Fibroblast of peridontal ligament (primary cell): ENCODE measurements around the gene RPL13A.

Source experiments
- DNase-seq: peaks from one replicate; pipeline ENCODE4 v3.0.0-alpha.2; 2010; ENCODE audit errors: extremely low read depth

Gene RPL13A

DNA sequence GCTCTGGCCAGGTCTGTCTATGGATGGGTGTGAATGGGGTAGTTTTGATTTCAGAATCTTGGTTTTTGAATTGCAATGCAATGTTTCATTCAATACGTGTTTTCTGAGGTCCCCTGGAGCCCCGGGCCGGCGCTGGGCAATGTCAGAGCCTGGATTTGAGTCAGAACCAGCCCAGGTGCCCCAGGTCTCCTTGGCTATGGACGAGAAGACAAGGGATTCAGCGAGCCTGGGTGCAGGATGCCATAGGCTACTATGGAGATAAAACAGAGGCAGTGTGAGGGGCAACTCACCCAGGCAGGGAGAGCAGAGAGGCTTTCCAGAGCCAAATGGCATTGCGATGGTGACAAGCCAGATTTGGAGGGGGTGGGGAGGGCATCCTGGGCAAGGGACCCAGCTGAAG lies 1.2 kb upstream of the RPL13A start:
- DNase-seq: no peak

DNA sequence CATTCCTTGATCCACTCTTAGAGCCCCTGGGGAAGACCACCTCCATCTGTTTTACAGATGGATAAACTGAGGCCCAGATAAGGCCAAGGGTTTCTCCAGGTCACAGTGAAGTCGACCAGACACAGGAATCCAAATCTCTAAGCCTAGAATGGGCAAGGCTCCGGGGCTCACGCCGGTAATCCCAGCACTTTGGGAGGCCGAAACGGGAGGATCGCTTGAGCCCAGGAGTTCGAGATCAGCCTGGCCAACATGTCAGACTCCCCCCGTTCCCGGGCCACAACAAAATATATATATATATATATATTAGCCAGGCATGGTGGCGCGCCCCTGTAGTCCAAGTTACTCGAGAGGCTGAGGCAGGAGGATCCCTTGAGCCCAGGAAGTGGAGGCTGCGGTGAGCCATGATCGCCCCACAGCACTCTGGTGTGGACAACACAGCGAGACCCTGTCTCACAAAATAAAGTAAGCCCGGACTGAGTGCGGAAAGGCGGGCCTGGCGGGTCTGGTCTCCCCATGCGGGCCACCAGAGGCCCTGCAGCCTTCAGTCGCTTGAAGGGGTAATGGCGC lies 615 bp upstream of the RPL13A start:
- DNase-seq: no peak

DNA sequence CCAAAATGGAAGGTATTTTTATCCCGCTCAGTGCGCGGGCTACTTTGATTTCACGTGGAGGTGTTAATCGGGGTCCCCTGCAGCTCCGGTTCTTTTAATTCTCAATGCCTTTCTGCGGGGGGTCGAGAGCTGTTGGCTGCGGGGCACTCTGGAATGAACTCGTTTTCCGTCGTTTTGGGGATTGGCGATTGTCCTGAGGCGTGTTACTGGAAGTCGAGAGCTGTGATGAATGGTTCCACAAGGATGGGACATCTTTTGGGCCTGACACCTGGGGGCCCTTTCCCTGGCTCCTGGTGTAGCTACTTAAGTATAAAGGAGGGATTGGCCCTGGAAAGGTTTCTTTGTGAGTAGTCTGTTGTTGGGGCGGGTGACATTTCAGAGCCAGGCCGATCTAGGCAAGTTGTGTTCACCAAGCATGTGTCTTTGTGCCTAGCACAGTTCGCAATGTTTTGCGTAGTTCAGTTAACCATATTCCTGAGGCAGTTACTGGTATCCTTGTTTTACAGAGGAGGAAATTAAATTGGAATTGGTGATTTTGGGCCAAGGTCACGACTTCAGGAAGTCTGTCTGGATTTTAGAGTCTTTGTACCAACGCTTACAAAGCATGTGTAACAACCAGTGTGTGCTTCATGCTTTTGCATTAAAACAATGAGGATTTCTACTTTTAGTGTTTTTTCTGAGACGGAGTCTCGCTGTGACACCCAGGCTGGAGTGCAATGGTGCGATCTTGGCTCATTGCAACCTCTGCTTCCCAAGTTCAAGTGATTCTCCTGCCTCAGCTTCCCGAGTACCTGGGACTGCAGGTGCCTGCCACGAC lies 846 bp downstream of the RPL13A start:
- no peak for DNase-seq

DNA sequence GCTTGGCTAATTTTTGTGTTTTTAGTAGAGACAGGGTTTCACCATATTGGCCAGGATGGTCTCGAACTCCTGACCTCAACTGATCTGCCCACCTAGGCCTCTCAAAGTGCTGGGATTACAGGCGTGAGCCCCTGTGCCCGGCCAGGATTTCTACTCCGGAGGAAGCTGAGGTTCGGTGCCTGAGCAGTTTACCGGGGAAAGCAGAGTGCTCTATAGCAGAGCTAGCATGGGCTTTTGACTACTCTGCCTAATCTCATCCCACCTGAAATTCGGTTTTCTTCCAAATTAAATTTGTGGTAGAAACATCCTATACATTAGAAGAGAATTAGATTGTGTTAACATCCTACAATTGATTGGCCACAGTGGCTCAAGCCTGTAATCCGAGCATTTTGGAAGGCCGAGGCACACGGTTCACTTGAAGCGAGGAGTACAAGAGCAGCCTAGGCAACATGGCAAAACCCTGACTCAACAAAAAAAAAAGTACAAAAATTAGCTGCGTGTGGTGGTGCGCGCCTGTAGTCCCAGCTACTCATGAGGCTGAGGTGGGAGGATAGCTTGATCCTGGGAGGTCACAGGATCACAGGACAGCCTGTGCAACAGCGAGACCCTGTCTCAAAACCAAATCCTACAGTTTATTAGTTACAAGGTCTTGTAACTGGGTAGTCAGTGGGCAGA lies 1.6 kb downstream of the RPL13A start:
- DNase-seq: peak; percentile 33

DNA sequence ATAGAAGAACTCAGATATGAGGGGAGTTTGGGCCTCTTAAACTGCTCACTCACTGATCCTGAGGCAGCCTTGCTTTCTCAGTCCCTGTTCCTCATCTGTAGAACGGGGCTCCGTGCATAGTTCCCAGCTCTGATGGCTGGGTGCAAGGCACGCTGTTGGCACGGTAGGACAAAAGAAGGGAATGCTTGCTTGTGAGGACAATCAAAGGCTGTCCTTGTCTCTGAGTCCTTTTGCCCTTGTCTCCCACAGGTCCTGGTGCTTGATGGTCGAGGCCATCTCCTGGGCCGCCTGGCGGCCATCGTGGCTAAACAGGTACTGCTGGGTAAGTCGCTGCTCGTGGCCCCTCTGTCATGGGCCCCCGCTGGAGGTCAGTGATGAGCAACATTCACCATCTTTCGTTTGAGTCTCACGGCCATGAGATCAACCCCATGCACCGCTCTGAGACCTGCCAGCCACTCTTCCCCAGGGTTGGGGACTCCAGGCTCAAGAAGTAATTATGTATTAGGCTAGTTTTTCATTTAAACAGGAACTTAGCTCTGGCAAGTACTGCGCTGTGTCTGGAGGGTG lies 2.3 kb downstream of the RPL13A start:
- DNase-seq: no peak

DNA sequence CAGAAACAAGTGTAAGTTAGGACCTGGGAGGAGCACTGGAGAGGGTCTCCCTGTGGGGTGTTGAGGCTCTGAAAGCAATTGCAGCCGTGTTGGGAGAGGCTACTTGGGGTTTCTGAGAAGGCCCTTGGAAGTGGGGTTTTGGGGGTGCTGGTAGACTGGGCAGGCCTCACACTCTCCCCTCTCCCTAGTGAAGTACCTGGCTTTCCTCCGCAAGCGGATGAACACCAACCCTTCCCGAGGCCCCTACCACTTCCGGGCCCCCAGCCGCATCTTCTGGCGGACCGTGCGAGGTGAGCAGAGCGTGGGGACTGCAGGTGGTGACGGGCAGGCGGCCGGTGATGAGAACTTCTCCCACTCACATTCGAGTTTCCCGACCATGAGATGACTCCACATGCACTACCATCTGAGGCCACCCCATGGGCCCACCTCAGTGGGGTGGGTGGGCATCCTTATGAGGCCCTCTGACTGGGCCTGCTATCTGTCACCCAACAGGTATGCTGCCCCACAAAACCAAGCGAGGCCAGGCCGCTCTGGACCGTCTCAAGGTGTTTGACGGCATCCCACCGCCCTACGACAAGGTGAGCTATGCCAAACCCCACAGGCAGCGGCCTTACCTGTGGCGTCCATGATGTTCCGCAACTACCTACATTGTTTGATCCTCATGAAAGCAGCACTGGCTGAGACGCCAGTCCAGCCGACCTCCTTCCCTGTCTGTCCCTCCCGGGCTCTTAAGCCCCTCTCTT lies 3.0 kb downstream of the RPL13A start:
- DNase-seq: no peak

DNA sequence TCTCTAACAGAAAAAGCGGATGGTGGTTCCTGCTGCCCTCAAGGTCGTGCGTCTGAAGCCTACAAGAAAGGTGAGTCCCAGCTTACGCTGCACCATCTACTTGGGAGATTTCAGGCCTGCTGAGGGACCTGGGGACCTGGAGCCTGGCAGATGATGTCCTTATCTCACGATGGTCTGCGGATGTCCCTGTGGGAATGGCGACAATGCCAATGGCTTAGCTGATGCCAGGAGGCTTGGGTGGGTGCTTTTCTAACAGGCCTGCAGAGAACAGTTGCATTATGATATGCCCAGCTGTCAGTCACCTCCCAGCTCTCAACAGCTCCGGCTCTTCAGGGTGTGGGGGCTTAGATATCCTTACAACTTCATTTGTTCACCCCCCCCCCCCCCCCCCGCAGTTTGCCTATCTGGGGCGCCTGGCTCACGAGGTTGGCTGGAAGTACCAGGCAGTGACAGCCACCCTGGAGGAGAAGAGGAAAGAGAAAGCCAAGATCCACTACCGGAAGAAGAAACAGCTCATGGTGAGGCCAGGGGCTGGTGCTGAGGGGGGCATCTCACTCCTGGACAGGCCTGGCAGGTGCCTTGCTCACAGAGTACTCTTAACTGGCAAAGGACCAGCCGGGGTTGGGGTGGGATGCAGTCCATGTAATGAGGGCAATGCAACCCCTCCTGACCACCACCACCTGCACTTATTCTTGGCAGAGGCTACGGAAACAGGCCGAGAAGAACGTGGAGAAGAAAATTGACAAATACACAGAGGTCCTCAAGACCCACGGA lies 3.8 kb downstream of the RPL13A start:
- no peak for DNase-seq

DNA sequence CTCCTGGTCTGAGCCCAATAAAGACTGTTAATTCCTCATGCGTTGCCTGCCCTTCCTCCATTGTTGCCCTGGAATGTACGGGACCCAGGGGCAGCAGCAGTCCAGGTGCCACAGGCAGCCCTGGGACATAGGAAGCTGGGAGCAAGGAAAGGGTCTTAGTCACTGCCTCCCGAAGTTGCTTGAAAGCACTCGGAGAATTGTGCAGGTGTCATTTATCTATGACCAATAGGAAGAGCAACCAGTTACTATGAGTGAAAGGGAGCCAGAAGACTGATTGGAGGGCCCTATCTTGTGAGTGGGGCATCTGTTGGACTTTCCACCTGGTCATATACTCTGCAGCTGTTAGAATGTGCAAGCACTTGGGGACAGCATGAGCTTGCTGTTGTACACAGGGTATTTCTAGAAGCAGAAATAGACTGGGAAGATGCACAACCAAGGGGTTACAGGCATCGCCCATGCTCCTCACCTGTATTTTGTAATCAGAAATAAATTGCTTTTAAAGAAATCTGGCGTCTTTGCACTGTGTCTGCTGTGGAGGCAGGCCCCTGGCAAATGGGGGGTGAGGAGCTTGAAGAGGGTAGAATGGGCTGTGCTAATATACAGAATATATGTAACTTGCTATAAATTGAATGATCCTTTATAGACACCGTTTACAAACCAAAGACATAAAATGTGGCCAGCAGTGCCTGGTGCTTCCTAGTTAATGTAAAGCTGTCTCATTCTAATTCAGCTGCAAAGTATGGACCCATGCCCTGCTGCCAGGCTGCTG lies 4.6 kb downstream of the RPL13A start:
- no peak for DNase-seq

DNA sequence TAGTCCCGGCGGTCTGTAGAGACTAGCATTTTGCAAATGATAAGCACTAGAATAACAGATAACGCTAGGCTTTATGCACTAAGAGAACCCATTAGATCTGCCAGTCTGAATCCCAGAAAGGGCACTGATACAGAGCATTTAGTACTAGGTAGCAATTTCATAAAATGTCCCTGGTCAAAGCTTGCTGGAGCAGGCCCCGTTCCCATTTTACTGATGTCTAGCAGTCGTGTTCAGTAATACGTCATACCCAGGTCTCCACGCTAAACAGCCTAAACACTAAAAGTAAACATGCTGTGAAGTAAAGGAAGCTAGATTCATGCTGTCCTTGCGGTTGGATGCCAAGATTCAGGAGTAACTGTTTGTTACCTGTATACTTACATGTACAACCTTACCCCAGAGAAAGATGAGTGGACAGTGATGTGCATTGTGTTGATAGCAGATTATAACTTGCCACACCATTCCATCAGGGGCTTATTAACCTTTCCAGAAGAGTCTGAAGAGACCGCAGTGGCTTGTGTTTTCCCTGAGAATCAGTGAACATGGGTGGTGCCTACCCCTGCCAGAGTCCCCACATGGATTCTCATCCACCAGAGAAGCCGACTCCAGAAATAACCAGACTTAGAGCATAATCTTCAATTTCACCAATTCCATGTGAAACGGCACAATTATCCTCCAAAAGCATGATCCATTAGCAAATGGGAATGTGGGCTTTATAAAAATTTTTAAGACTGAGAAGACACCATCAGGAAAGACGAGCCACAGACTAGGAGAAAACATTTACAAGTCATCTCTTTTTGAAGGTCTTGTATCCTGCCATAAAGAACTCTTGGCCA lies 5.4 kb downstream of the RPL13A start:
- peak; percentile 41 for DNase-seq

DNA sequence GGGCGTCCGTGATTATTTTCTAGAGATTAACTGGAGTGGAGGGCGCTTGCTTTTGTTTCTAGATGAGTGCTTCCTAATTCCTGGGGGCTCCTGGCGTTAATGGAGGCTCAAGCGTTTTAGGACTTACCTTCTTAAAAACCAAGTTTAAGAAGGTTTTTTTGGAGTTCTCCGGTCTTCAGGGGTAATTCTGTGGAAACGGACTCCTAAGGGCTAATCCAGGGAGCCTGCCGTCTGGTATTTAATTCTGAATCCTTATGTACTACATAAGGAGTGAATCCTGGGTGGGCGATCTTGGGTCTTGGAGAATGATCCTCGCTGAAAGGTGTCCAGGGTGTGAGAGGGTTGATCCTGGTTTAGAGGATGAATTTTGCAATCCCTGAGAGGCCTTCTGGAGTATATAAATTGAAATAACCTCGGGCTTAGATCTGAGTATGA lies 9.2 kb downstream of the RPL13A start:
- DNase-seq: no peak

DNA sequence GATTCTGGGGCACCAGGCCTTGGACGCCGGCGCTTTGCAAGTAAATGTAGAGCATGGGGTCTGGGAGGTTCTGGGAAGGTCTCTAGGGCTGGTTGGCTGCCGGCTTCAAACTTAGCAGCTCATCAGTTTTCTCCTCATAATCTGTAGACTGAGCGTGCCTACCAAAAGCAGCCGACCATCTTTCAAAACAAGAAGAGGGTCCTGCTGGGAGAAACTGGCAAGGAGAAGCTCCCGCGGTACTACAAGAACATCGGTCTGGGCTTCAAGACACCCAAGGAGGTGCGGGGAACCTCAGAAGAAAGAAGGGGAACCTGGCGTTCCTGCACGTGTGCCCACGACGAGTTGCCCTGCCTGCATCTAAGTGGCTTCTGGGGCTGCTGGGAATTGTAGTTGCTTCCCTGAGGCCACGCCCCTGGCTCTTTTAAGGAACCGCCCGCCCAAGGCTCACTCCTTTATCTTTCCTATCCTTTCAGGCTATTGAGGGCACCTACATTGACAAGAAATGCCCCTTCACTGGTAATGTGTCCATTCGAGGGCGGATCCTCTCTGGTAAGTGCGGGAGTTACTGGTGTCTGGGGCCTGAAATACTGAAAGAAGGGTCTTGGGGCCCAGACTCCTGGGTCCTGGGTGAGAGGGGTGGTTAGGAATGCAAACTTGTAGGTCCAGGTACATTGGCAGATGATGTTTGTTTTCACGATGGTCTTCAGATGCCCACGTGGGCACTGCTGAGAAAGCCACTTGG lies 9.8 kb downstream of the RPL13A start:
- peak; percentile 56 for DNase-seq

DNA sequence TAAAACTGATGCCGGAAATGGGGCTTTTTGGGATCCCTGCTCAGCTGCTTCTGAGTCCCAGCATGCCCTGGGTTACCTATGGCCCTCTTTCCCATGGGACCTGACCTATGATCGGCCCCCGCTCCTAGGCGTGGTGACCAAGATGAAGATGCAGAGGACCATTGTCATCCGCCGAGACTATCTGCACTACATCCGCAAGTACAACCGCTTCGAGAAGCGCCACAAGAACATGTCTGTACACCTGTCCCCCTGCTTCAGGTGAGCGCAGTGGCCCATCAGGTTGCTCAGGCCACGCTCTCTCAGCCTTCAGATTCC lies 10.3 kb downstream of the RPL13A start:
- no peak for DNase-seq

DNA sequence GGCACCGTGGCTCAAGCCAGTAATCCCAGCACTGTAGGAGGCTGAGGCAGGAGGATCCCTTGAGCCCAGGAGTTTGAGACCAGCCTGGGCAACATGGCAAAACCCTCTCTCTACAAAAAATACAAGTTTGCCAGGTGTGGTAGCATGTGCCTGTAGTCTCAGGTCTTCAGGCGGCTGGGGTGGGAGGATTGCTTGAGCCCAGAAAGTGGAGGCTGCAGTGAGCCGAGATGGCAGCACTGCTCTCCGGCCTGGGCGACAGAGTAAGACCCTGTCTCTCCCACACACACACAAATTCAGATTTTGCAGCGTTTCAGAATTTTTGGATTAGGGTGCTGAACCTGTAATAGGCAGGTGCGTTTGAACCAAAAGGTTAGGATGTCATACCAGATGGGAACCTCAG lies 11.1 kb downstream of the RPL13A start:
- no peak for DNase-seq

DNA sequence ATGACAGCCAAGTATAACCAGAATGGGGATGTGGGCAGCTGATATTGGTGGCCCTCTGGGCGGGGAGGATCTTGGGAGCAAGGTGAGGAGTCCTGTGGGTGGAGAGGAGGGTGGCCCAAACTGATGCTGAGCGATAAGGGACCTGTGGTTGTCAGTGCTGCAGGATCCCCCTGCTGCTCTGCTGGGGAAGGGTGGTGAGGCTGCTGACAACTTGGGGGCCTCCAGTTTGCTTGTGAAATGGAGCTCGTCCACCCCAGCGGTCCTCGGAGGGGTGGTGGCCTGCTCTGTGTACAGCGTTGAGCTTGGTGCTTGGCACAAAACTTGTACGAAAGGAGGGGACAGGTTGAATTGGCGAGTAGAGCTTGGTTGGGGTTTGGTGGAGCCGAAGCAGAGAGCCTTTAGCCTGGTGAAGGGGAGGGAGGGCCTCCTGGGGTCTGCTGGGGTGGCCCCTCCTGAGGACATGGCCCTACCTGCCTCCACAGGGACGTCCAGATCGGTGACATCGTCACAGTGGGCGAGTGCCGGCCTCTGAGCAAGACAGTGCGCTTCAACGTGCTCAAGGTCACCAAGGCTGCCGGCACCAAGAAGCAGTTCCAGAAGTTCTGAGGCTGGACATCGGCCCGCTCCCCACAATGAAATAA lies 11.7 kb downstream of the RPL13A start:
- no peak for DNase-seq

DNA sequence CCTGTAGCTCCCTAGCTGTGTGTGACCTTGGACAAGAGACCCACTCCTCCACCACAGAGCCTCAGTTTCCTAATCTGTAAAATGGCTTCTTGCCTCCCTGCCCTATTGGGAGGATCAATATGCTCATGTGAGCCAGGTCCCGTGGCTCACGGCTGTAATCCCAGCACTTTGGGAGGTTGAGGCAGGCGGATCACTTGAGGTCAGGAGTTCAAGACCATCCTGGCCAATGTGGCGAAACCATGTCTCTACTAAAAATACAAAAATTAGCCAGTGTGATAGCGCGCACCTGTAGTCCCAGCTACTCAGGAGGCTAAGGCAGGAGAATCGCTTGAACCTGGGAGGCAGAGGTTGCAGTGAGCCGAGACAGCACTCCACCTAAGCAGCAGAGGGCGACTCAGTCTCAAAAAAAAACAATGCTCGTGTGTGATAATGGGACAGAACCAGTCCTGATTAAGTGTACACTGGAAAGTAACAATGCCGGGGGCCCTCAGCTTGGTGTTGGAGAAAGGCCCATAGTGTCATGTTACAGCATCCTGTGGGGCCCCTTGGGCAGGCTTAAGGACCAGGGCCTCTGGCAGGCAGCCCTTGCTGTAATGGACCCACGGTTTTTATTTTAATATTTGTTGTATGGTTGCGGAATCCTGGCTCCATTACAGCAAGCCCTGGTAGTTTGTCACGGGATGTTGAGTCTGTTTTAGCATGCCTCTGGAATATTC lies 15.6 kb downstream of the RPL13A start:
- DNase-seq: peak; percentile 94

DNA sequence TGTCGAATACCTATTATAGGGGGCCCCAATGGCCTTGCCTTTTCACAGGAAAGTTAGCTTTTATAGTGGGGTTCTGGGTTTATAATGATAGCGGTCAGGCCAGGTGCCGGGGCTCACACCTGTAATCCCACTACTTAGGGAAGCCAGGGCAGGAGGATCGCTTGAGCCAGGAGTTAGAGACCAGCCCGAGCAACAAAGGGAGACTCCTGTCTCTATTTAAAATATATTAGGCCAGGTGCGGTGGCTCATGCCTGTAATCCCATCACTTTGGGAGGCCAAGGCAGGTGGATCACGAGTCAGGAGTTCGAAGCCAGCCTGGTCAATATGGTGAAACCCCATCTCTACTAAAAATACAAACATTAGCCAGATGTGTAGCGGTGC lies 16.2 kb downstream of the RPL13A start:
- DNase-seq: no peak

DNA sequence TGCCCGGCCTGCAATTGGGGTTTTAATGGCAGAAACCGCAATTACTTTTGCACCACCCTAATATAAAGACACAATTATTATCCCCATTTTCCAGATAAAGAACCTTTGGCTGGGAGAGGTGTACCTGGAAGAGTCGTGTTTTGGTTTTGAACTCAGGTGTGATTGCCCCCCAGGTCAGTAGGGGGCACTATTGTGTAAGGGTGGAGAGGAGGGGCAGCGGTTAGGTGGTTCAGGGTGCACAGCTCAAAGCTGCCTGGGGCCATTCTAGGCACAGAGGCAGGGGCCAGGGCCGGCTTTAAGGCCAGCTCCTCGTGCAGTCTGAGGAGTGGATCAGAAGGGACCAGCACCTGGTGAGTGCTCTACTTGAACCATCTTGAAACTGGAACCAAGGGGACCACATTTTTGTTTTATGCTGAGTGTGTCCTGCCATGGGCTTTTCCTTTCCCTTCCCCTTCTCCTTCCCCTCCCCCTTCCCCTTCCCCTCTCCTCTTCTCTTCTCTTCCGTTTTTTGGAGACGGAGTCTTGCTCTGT lies 19.2 kb downstream of the RPL13A start:
- peak; percentile 29 for DNase-seq
